Omental fat pad (tissue), 4 donors: Measurements from ENCODE around the gene EML1. TPM values are rescaled to one million over a fixed set of nuclear protein-coding genes. Genes with fewer than 3 reads are reported as not detected.

Source experiments
- ATAC-seq: fragments of 150-250 bp; one replicate; pipeline ENCODE4 v1.9.1; 2016; ENCODE audit warnings: mild to moderate bottlenecking, moderate library complexity; ENCODE audit not compliant: low FRiP score
- DNase-seq: peaks from one replicate; pipeline ENCODE4 v3.0.0-alpha.2; 2019; ENCODE audit warnings: low spot score
- CTCF ChIP-seq, 3 donors: fragments of 450-650 bp; IDR thresholded peaks; one replicate each; pipeline ENCODE4 v1.5.1; 2016 to 2017; ENCODE audit warnings: antibody characterized with exemption in 3 of 3, mild to moderate bottlenecking in 3 of 3, moderate library complexity in 2 of 3
- total RNA-seq, 4 donors: library from RNA; depleted of rRNA; stranded (reverse); fragments of >200 nt; gene quantifications; one replicate each; pipeline ENCODE4 v1.1.0, GENCODE V29; 2016

Gene EML1
- total RNA-seq, 4 donors from 2014 or later, result 33.2 to 88.0 (median 43.5) TPM

- ATAC-seq (no peak), DNase-seq (no peak)
- no peak for TF ChIP-seq CTCF (IDR thresholded peaks at IDR 0.05)
Measured at GRCh38 chr14:99964979-99965378, 171.8 kb downstream of the EML1 start.

GRCh38 chr14:99966037-99966835 lies 173.0 kb downstream of the EML1 start:
- ATAC-seq, result no peak
- no peak for DNase-seq
- TF ChIP-seq CTCF (IDR thresholded peaks at IDR 0.05), result no peak

GRCh38 chr14:99966912-99967311 lies 173.7 kb downstream of the EML1 start:
- DNase-seq (no peak), ATAC-seq (no peak)
- no peak for TF ChIP-seq CTCF (IDR thresholded peaks at IDR 0.05)

- TF ChIP-seq CTCF (IDR thresholded peaks at IDR 0.05), result no peak
- DNase-seq, result no peak
- ATAC-seq, result no peak
Measured at GRCh38 chr14:99968191-99968920, 175.1 kb downstream of the EML1 start.

- DNase-seq (no peak), ATAC-seq (no peak)
- no peak for TF ChIP-seq CTCF (IDR thresholded peaks at IDR 0.05)
Measured at GRCh38 chr14:99968941-99969340, 175.7 kb downstream of the EML1 start.

- no peak for TF ChIP-seq CTCF (IDR thresholded peaks at IDR 0.05)
- no peak for ATAC-seq
- no peak for DNase-seq
Measured at GRCh38 chr14:99969673-99970322, 176.6 kb downstream of the EML1 start.
